ENCODE results near the gene PIEZO2. TPM values are rescaled to one million over a fixed set of nuclear protein-coding genes. Genes with fewer than 3 reads are reported as not detected.
"Not testable (repeated sequence)": the region's sequence is repeated elsewhere in the genome, so short reads cannot be mapped to it uniquely, and the experiment has no call there.

The PIEZO2 gene
- total RNA-seq, 4 donors from 2014 or later, result 2.4 to 5.2 (median 3.3) TPM

- intact Hi-C loops (cut with DNase I), result no loop called here
- H3K4me3 ChIP-seq, result no peak overlapping the region
- H3K9me3 ChIP-seq, result no peaks in the 10 kb centered on the region
- H3K36me3 ChIP-seq, result no peaks in the 10 kb centered on the region
- TF ChIP-seq EP300 (IDR thresholded peaks at IDR 0.05), result no peak
- TF ChIP-seq, protein P1, sequence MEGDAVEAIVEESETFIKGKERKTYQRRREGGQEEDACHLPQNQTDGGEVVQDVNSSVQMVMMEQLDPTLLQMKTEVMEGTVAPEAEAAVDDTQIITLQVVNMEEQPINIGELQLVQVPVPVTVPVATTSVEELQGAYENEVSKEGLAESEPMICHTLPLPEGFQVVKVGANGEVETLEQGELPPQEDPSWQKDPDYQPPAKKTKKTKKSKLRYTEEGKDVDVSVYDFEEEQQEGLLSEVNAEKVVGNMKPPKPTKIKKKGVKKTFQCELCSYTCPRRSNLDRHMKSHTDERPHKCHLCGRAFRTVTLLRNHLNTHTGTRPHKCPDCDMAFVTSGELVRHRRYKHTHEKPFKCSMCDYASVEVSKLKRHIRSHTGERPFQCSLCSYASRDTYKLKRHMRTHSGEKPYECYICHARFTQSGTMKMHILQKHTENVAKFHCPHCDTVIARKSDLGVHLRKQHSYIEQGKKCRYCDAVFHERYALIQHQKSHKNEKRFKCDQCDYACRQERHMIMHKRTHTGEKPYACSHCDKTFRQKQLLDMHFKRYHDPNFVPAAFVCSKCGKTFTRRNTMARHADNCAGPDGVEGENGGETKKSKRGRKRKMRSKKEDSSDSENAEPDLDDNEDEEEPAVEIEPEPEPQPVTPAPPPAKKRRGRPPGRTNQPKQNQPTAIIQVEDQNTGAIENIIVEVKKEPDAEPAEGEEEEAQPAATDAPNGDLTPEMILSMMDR (IDR thresholded peaks at IDR 0.05), result no peak
- TF ChIP-seq POLR2A (IDR thresholded peaks at IDR 0.05; ENCODE audit: low read depth), result no peak
- TF ChIP-seq POLR2AphosphoS5 (IDR thresholded peaks at IDR 0.05), result no peak
- no peak overlapping the region for H3K27ac ChIP-seq (replicated peaks in 1 of 4)
- peaks cover 16 to 27% (median 19%) of the 10 kb centered on the region in 4 donors for H3K4me1 ChIP-seq
- peaks cover 0 to 50% (median 23%) of the 10 kb centered on the region in 4 donors for H3K27me3 ChIP-seq
- 82% methylated on average over 4 of the region's 4 CpGs for WGBS
- DNase-seq (ENCODE audit: extremely low spot score), result peak; percentile 87
Measured at GRCh38 chr18:11145413-11146191, 3.8 kb downstream of the PIEZO2 start.

DNA sequence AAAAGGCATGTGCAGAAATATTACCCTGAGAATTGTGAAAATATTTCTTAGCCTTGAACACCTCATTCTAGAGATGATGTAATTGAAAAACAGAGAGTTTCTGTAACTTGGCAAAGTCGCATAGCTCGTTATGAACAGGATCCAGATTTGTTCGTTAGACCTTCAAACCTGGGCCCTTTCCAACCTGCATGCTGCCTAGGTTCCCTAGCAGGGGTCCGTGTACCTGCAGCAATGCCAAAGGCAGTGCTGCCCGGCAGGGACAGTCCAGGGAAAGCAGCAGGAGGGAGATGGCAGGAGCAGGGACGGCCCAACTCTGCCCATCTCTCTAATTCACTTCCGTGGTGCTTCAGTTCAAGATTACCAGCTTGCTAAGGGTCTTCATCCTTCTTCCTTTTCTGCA is 12.0 kb downstream of the PIEZO2 start:
- Histone ChIP-seq H3K27me3 (no peaks in the 10 kb centered on the region), H3K9me3 (no peaks in the 10 kb centered on the region), H3K4me1 (peaks cover 0 to 3% (median 0%) of the 10 kb centered on the region in 4 donors), H3K36me3 (no peaks in the 10 kb centered on the region), H3K27ac (replicated peaks in 1 of 4) (no peak overlapping the region), H3K4me3 (no peak overlapping the region)
- 74% methylated on average over 7 of the region's 7 CpGs for WGBS
- peak; percentile 70 for DNase-seq (ENCODE audit: extremely low spot score)
- intact Hi-C loops (cut with DNase I), result no loop called here
- TF ChIP-seq EP300 (IDR thresholded peaks at IDR 0.05), result no peak
- TF ChIP-seq, protein P1 (IDR thresholded peaks at IDR 0.05), result no peak

DNA sequence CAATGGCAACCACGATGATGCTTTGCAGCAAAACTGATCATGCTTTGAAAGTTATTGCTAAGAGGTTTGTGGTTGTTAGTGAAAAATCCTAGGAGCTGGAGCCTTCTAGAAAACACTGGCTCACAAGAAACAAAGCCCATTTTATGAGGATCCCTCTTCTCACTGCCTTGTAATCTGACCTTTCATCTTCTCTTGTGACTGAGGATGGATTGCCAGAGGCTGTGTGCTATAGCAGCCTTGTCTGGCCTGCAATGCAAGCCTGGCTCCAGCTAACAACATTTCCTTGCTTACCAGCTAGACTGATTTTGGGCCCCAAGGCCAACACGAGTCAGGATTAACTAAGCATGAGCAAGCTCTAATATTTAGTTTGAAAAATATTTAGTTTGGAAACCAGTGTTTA is 13.1 kb downstream of the PIEZO2 start:
- intact Hi-C loops (cut with DNase I), result no loop called here
- no peaks in the 10 kb centered on the region for H3K36me3 ChIP-seq
- WGBS, result 55% methylated on average over 2 of the region's 2 CpGs
- no peaks in the 10 kb centered on the region for H3K27me3 ChIP-seq
- peaks cover 0 to 3% (median 0%) of the 10 kb centered on the region in 4 donors for H3K4me1 ChIP-seq
- no peak overlapping the region for H3K4me3 ChIP-seq
- no peak for DNase-seq (ENCODE audit: extremely low spot score)
- no peaks in the 10 kb centered on the region for H3K9me3 ChIP-seq
- TF ChIP-seq EP300 (IDR thresholded peaks at IDR 0.05) (no peak), POLR2A (IDR thresholded peaks at IDR 0.05; ENCODE audit: low read depth) (no peak), POLR2AphosphoS5 (IDR thresholded peaks at IDR 0.05) (no peak)
- H3K27ac ChIP-seq (replicated peaks in 1 of 4), result no peak overlapping the region

GRCh38 chr18:11134940-11135339 is 14.4 kb downstream of the PIEZO2 start:
- intact Hi-C loops (cut with DNase I), result no loop called here
- Histone ChIP-seq H3K27me3 (no peaks in the 10 kb centered on the region), H3K4me1 (peaks cover 0 to 3% (median 0%) of the 10 kb centered on the region in 4 donors), H3K27ac (replicated peaks in 1 of 4) (no peak overlapping the region), H3K4me3 (no peak overlapping the region), H3K36me3 (no peaks in the 10 kb centered on the region), H3K9me3 (peaks cover 0 to under 1% (median 0%) of the 10 kb centered on the region in 4 donors)
- 53% methylated on average over 4 of the region's 4 CpGs for WGBS
- TF ChIP-seq POLR2A (IDR thresholded peaks at IDR 0.05; ENCODE audit: low read depth) (no peak), POLR2AphosphoS5 (IDR thresholded peaks at IDR 0.05) (no peak), EP300 (IDR thresholded peaks at IDR 0.05) (no peak)
- TF ChIP-seq, protein P1 (IDR thresholded peaks at IDR 0.05), result no peak
- peak; percentile 84 for DNase-seq (ENCODE audit: extremely low spot score)

DNA sequence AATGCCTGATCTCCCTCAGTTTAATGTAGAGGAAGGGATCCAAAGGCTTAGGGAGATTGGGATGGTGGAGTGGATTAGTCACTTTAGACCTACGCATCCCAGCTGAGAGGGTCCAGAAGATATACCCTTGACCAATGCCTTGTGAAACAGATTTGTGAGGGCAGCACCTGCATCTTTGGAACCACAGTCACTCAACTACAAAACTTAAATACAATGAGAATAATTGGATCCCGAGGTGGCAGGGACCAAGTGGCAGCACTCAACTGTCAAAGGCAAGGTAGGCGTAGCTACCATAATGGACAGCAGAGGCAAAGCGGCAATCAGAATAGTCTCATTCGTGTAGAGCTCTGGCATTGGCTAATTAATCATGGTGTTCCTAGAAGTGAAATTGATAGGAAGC is 20.3 kb downstream of the PIEZO2 start:
- H3K9me3 ChIP-seq, result peaks cover 0 to 14% (median 12%) of the 10 kb centered on the region in 4 donors
- H3K27me3 ChIP-seq; H3K36me3 ChIP-seq; intact Hi-C loops (cut with DNase I); H3K4me1 ChIP-seq; H3K4me3 ChIP-seq; H3K27ac ChIP-seq (replicated peaks in 1 of 4): not testable (repeated sequence)
- DNase-seq (ENCODE audit: extremely low spot score), result peak; percentile 29
- WGBS, result 89% methylated on average over 5 of the region's 5 CpGs
